Activated CD8-positive, alpha-beta T cell treated with anti-CD3 and anti-CD28 coated beads for 36 hours (primary cell): ENCODE measurements around the gene ANKLE1. TPM values are rescaled to one million over a fixed set of nuclear protein-coding genes. Genes with fewer than 3 reads are reported as not detected.
A peak's percentile ranks its signal among the peaks of the same experiment; 100 is the strongest.

ENCODE experiments used
- ATAC-seq: fragments of 200-7000 bp; cut with Tn5 transposase; one replicate; pipeline ENCODE4 v1.10.0; 2021; ENCODE audit warnings: mild to moderate bottlenecking, moderate library complexity
- CTCF ChIA-PET: fragments of 350-600 bp; sonication (Branson Sonifier 250); formaldehyde crosslinking; loops from one replicate; lab custom pipeline; 2021; ENCODE audit warnings: antibody characterized with exemption; lab: Charles Lee
- POLR2A ChIA-PET: fragments of 350-600 bp; sonication (Branson Sonifier 250); formaldehyde crosslinking; loops from one replicate; lab custom pipeline; 2021; ENCODE audit warnings: antibody characterized with exemption; lab: Charles Lee
- DNase-seq: peaks from one replicate; pipeline ENCODE4 v3.0.0-alpha.2; 2020
- H3K27ac Mint-ChIP-seq: one replicate; pipeline ENCODE4 v1.8.0; 2021; ENCODE audit warnings: mild to moderate bottlenecking, mixed read lengths
- H3K27me3 Mint-ChIP-seq: one replicate; pipeline ENCODE4 v1.8.0; 2021; ENCODE audit warnings: mixed read lengths
- H3K36me3 Mint-ChIP-seq: one replicate; pipeline ENCODE4 v1.8.0; 2021; ENCODE audit warnings: low read depth, mixed read lengths
- H3K4me1 Mint-ChIP-seq: one replicate; pipeline ENCODE4 v1.8.0; 2021; ENCODE audit warnings: low read depth, mixed read lengths
- H3K4me3 Mint-ChIP-seq: one replicate; pipeline ENCODE4 v1.8.0; 2021; ENCODE audit warnings: mild to moderate bottlenecking, moderate library complexity, mixed read lengths
- H3K9me3 Mint-ChIP-seq: one replicate; pipeline ENCODE4 v1.8.0; 2021; ENCODE audit warnings: mixed read lengths
- intact Hi-C: fragments of 100-400 bp; cut with micrococcal nuclease; formaldehyde crosslinking; loops from one replicate; pipeline ENCODE4 v1.10.0; 2022
- total RNA-seq, 2 experiments: library from RNA; stranded (reverse); gene quantifications; one replicate each; pipeline ENCODE4 v1.2.3, GENCODE V29; 2021
- TF ChIP-seq, protein P1 (sequence below): fragments of 200-600 bp; IDR thresholded peaks from one replicate; pipeline ENCODE4 v1.8.0; 2022; ENCODE audit warnings: antibody characterized with exemption, mild to moderate bottlenecking

Gene ANKLE1
- total RNA-seq, 2 experiments from 2014 or later: 15.9 to 18.4 TPM

DNA sequence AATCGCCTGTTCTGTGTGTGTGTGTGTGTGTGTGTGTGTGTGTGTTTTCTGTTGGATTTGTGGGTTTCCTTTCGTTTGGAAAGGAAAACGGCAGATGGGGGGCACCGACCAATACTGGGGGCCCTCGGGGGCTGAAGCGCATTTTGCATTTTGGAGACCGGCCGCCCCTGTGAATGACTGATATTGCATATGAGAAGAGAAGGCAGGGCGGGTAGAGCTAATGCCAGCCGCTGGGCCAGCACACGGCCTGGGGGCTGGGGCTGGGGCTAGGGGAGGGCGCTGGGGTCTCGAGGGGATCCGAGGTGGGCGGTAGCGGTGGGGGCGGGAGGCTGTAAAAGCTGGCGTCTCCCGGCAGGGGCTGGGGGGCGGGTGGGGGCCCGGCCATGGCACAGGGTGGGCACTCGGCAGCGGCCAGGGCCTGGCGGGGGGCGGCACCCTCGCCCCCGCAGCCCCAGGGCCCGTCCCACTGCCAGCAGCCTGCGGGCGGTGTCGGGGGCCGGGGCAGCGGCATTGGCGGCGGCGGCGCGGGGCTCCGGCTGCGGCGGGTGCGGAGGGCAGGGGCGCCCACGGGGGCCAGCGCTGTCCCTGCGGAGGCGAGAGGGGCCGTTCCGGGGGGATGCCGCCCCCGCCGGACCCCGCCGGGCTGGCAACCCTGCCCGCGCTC lies 41.7 kb downstream of the ANKLE1 start:
- DNase-seq: no peak
- Mint-ChIP-seq H3K9me3 (no peaks in the 10 kb centered on the region), H3K27ac (no peak overlapping the region), H3K27me3 (no peaks in the 10 kb centered on the region), H3K4me3 (peak overlapping the region; percentile 5), H3K4me1 (peaks cover 5% of the 10 kb centered on the region), H3K36me3 (peaks cover 14% of the 10 kb centered on the region)
- intact Hi-C loops: no loop called here
- TF ChIP-seq, protein P1, sequence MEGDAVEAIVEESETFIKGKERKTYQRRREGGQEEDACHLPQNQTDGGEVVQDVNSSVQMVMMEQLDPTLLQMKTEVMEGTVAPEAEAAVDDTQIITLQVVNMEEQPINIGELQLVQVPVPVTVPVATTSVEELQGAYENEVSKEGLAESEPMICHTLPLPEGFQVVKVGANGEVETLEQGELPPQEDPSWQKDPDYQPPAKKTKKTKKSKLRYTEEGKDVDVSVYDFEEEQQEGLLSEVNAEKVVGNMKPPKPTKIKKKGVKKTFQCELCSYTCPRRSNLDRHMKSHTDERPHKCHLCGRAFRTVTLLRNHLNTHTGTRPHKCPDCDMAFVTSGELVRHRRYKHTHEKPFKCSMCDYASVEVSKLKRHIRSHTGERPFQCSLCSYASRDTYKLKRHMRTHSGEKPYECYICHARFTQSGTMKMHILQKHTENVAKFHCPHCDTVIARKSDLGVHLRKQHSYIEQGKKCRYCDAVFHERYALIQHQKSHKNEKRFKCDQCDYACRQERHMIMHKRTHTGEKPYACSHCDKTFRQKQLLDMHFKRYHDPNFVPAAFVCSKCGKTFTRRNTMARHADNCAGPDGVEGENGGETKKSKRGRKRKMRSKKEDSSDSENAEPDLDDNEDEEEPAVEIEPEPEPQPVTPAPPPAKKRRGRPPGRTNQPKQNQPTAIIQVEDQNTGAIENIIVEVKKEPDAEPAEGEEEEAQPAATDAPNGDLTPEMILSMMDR: no peak
- no peak for ATAC-seq
- POLR2A ChIA-PET: interaction anchor here (1.2 to 1.8 kb wide), 2 partner anchors 10 to 14 kb away, joined by 4 to 9 read pairs; partner anchors contain the start of genes ANO8 and DDA1
- CTCF ChIA-PET: interaction anchor here (1.0 kb wide), 1 partner anchor 18 kb away, joined by 3 read pairs; no protein-coding TSS in a partner anchor

DNA sequence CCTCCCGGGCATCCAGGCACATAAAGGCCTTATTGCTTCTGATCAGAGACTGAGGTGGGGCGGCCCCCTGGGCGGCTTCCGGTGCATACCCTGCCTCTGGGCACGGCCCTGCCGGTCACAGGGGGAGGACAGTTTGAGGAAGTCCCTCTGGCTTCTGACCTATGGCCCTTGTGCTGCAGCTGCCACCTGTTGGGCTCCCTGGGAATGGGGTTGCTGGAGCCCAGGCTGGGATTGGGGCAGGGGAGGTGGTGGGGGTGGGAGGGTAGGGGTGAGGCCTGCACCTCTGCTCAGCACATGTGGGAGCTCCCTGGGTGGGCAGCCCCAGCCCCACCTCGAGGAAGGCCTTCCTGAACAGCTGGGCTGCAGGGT lies 42.2 kb downstream of the ANKLE1 start:
- DNase-seq (peak; percentile 57), ATAC-seq (peak; percentile 35)
- H3K27me3 Mint-ChIP-seq: no peaks in the 10 kb centered on the region
- intact Hi-C loops: no loop called here
- peaks cover 14% of the 10 kb centered on the region for H3K36me3 Mint-ChIP-seq
- CTCF ChIA-PET: interaction anchor here (1.0 kb wide), 1 partner anchor 19 kb away, joined by 3 read pairs; no protein-coding TSS in a partner anchor
- POLR2A ChIA-PET: interaction anchor here (1.2 to 1.8 kb wide), 3 partner anchors 10 to 44 kb away, joined by 3 to 9 read pairs (median 4); partner anchors contain the start of genes ANO8 and DDA1
- no peaks in the 10 kb centered on the region for H3K9me3 Mint-ChIP-seq
- H3K4me3 Mint-ChIP-seq: no peak overlapping the region
- TF ChIP-seq, protein P1: peak; percentile 14
- H3K27ac Mint-ChIP-seq: no peak overlapping the region
- peaks cover 5% of the 10 kb centered on the region for H3K4me1 Mint-ChIP-seq

DNA sequence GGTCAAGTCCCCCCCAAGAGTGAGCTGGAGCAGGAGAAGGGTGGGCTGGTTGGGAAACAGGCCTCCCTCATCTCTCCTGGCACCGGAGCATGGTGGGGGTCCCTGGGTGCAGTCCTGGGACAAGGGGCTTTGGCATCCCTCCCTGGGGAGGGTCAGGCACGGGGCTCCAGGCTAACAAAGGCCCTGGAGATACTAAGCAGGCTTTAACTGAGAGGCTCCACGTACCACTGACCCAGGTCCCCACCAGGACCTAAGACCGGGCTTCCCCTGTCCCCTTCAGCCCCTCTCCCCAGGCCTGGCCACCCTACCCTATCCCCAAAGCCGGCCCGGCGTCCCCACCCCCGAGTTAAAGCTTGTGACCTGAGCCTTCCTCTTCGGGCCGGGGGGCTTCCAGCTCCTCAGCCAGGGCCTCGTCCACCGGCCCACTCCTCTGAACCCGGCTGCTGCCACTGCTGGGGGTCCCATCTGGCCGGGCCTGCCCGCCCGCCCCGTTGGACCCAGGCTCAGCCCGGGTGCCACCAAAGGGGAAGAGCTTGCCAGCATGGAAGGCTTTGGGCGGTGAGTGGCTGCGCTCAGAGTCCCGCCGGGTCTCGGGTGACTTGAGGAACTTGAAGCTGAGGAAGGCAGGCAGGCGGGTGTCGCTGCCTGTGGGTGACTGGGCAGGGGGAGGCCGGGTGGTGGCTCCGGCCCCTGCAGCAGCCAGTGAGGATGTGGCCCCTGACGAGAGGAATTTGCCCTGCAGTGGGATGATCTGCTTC lies 42.8 kb downstream of the ANKLE1 start:
- ChIA-PET POLR2A (interaction anchor here (0.6 to 1.8 kb wide), 6 partner anchors 9 to 45 kb away, joined by 3 to 9 read pairs (median 4); partner anchors contain the start of genes ANO8 and DDA1), CTCF (interaction anchor here (1.0 kb wide), 1 partner anchor 19 kb away, joined by 3 read pairs; no protein-coding TSS in a partner anchor)
- TF ChIP-seq, protein P1: no peak
- no peak for DNase-seq
- ATAC-seq: no peak
- intact Hi-C loops: no loop called here
- Mint-ChIP-seq H3K27me3 (no peaks in the 10 kb centered on the region), H3K27ac (no peak overlapping the region), H3K4me3 (no peak overlapping the region), H3K9me3 (no peaks in the 10 kb centered on the region), H3K4me1 (peaks cover 5% of the 10 kb centered on the region), H3K36me3 (peaks cover 12% of the 10 kb centered on the region)

GRCh38 chr19:17325133-17325532 lies 43.4 kb downstream of the ANKLE1 start:
- H3K27me3 Mint-ChIP-seq: no peaks in the 10 kb centered on the region
- POLR2A ChIA-PET: interaction anchor here (0.6 to 1.8 kb wide), 5 partner anchors 8 to 45 kb away, joined by 3 to 9 read pairs (median 3); partner anchors contain the start of genes ANO8 and DDA1

More at GRCh38 chr19:17325133-17325532, 43.4 kb downstream of the ANKLE1 start:
- CTCF ChIA-PET: no interaction called here
- Mint-ChIP-seq H3K4me1 (peaks cover 10% of the 10 kb centered on the region), H3K9me3 (no peaks in the 10 kb centered on the region), H3K4me3 (no peak overlapping the region), H3K27ac (no peak overlapping the region), H3K36me3 (peaks cover 6% of the 10 kb centered on the region)
- TF ChIP-seq, protein P1: no peak
- DNase-seq: no peak
- intact Hi-C loops: no loop called here
- ATAC-seq: no peak
